HEK293 (cell line): ENCODE data around the gene DIP2C.

Experiments
- CTCF ChIA-PET: fragments of 350-600 bp; formaldehyde crosslinking; extraction: SDS; loops from one replicate; lab custom pipeline; 2021; ENCODE audit warnings: antibody characterized with exemption; lab: Yijun Ruan, JAX
- POLR2A ChIA-PET: fragments of 300-600 bp; formaldehyde crosslinking; extraction: SDS; loops from one replicate; lab custom pipeline; 2020; ENCODE audit warnings: antibody characterized with exemption, inconsistent platforms; lab: Yijun Ruan, JAX
- H3K27ac ChIP-seq: fragments of 200-500 bp; sonication (Bioruptor generic); 2 replicates; pipeline ENCODE4 v1.5.1; 2014; ENCODE audit warnings: low read depth, low read length, control low read depth, inconsistent platforms; ENCODE audit errors: extremely low read depth
- H3K36me3 ChIP-seq, 2 experiments: fragments of 200-500 bp in 1 of 2; sonication (Bioruptor generic) in 1 of 2; 1 replicate in 1 of 2; 2 replicates in 1 of 2; pipeline ENCODE4 v1.5.1; 2014 to 2017; ENCODE audit warnings: inconsistent platforms in 2 of 2, low read length in 2 of 2; ENCODE audit not compliant: control insufficient read depth in 2 of 2, insufficient read depth in 1 of 2
- H3K4me1 ChIP-seq: fragments of 200-500 bp; sonication (Bioruptor generic); 2 replicates; pipeline ENCODE4 v1.5.1; 2014; ENCODE audit warnings: mild to moderate bottlenecking, low read length, inconsistent platforms; ENCODE audit not compliant: control insufficient read depth, insufficient read depth
- H3K4me3 ChIP-seq: 2 replicates; pipeline ENCODE4 v1.5.1; 2011; ENCODE audit warnings: low read depth, mild to moderate bottlenecking, control low read depth, low read length, moderate library complexity
- H3K9me3 ChIP-seq: fragments of 200-500 bp; sonication (Bioruptor generic); 2 replicates; pipeline ENCODE4 v1.5.1; 2014; ENCODE audit warnings: low read depth, low read length, inconsistent platforms; ENCODE audit not compliant: control insufficient read depth, insufficient read depth
- BCL11A ChIP-seq: fragments of 450-650 bp; formaldehyde crosslinking; IDR thresholded peaks from 2 replicates; pipeline ENCODE4 v1.5.1; 2016; ENCODE audit warnings: low read depth, missing biosample characterization, missing genetic modification characterization
- CTCF ChIP-seq: fragments of 450-650 bp; formaldehyde crosslinking; IDR thresholded peaks from 2 replicates; pipeline ENCODE4 v1.5.1; 2016; ENCODE audit warnings: missing biosample characterization, missing genetic modification characterization
- GLI4 ChIP-seq: fragments of 450-650 bp; formaldehyde crosslinking; IDR thresholded peaks from 2 replicates; pipeline ENCODE4 v1.5.1; 2016; ENCODE audit warnings: missing biosample characterization, missing genetic modification characterization
- HOXA7 ChIP-seq: sonication (generic); formaldehyde crosslinking; IDR thresholded peaks from 2 replicates; pipeline ENCODE4 v1.8.1; 2022; ENCODE audit warnings: missing genetic modification reagents, borderline replicate concordance
- HOXD13 ChIP-seq: sonication (generic); formaldehyde crosslinking; IDR thresholded peaks from 2 replicates; pipeline ENCODE4 v1.8.0; 2022; ENCODE audit warnings: missing genetic modification reagents, borderline replicate concordance
- MYNN ChIP-seq: fragments of 450-650 bp; formaldehyde crosslinking; IDR thresholded peaks from 2 replicates; pipeline ENCODE4 v1.5.1; 2016; ENCODE audit warnings: missing biosample characterization, missing genetic modification characterization, borderline replicate concordance
- PRDM2 ChIP-seq: fragments of 450-650 bp; formaldehyde crosslinking; IDR thresholded peaks from 2 replicates; pipeline ENCODE4 v1.5.1; 2016; ENCODE audit warnings: missing biosample characterization, missing genetic modification characterization, borderline replicate concordance
- SCRT1 ChIP-seq: fragments of 450-650 bp; formaldehyde crosslinking; IDR thresholded peaks from 2 replicates; pipeline ENCODE4 v1.5.1; 2016; ENCODE audit warnings: missing biosample characterization, missing genetic modification characterization, borderline replicate concordance
- SCRT2 ChIP-seq: fragments of 450-650 bp; formaldehyde crosslinking; IDR thresholded peaks from 2 replicates; pipeline ENCODE4 v1.5.1; 2016; ENCODE audit warnings: missing biosample characterization, missing genetic modification characterization
- SETDB1 ChIP-seq: IDR thresholded peaks from one replicate; pipeline ENCODE4 v1.6.1; 2017; ENCODE audit warnings: mild to moderate bottlenecking, low read length, moderate library complexity, mixed read lengths; ENCODE audit not compliant: insufficient read length
- SP3 ChIP-seq: fragments of 450-650 bp; formaldehyde crosslinking; IDR thresholded peaks from 2 replicates; pipeline ENCODE4 v1.5.1; 2016; ENCODE audit warnings: missing biosample characterization, missing genetic modification characterization
- ZNF146 ChIP-seq: fragments of 450-650 bp; formaldehyde crosslinking; IDR thresholded peaks from 2 replicates; pipeline ENCODE4 v1.5.1; 2016; ENCODE audit warnings: missing biosample characterization, missing genetic modification characterization
- ZNF202 ChIP-seq: fragments of 450-650 bp; formaldehyde crosslinking; IDR thresholded peaks from 2 replicates; pipeline ENCODE4 v1.5.1; 2016; ENCODE audit warnings: missing biosample characterization, missing genetic modification characterization, borderline replicate concordance
- ZNF404 ChIP-seq: fragments of 450-650 bp; formaldehyde crosslinking; IDR thresholded peaks from 2 replicates; pipeline ENCODE4 v1.5.1; 2017; ENCODE audit warnings: missing biosample characterization, missing genetic modification characterization
- ZNF510 ChIP-seq: fragments of 450-650 bp; formaldehyde crosslinking; IDR thresholded peaks from 2 replicates; pipeline ENCODE4 v1.5.1; 2018; ENCODE audit warnings: mild to moderate bottlenecking, missing genetic modification characterization, missing biosample characterization; ENCODE audit not compliant: insufficient replicate concordance
- ZNF530 ChIP-seq: fragments of 450-650 bp; formaldehyde crosslinking; IDR thresholded peaks from 2 replicates; pipeline ENCODE4 v1.5.1; 2016; ENCODE audit warnings: low read depth, missing biosample characterization, missing genetic modification characterization
- ZNF658 ChIP-seq: fragments of 450-650 bp; formaldehyde crosslinking; IDR thresholded peaks from 2 replicates; pipeline ENCODE4; 2016; ENCODE audit warnings: missing biosample characterization, missing genetic modification characterization
- ZNF670 ChIP-seq: fragments of 450-650 bp; formaldehyde crosslinking; IDR thresholded peaks from 2 replicates; pipeline ENCODE4 v1.5.1; 2016; ENCODE audit warnings: missing biosample characterization, missing genetic modification characterization, low read depth
- ZNF768 ChIP-seq: fragments of 450-650 bp; formaldehyde crosslinking; IDR thresholded peaks from 2 replicates; pipeline ENCODE4 v1.5.1; 2018; ENCODE audit warnings: missing biosample characterization, mild to moderate bottlenecking, missing genetic modification characterization

The DIP2C gene

GRCh38 chr10:565146-565545 is 124.3 kb downstream of the DIP2C start (continued):
- no peak for TF ChIP-seq CTCF
- no peak for TF ChIP-seq GLI4 (tag by site-specific recombination)
- no peak for TF ChIP-seq ZNF202 (tag by site-specific recombination)
- no peak for TF ChIP-seq ZNF768 (tag by site-specific recombination)
- no peak for TF ChIP-seq ZNF658 (tag by site-specific recombination)
- TF ChIP-seq HOXA7 = no peak

- H3K36me3 ChIP-seq = no peaks in the 10 kb centered on the region
- H3K4me3 ChIP-seq = no peak overlapping the region
- no peak overlapping the region for H3K27ac ChIP-seq
- no peaks in the 10 kb centered on the region for H3K9me3 ChIP-seq
- no peaks in the 10 kb centered on the region for H3K4me1 ChIP-seq
- ChIA-PET POLR2A (no interaction called here), CTCF (interaction anchor here (1.0 kb wide), 1 partner anchor 53 kb away, joined by 3 read pairs; no protein-coding TSS in a partner anchor)
- TF ChIP-seq SETDB1 (peak; percentile 49), ZNF670 (no peak), ZNF530 (tag by site-specific recombination) (no peak), ZNF510 (tag by site-specific recombination) (peak; percentile 99), ZNF404 (tag by site-specific recombination) (no peak)
Observed at GRCh38 chr10:563827-564226, 125.6 kb downstream of the DIP2C start.

- no peaks in the 10 kb centered on the region for H3K36me3 ChIP-seq
- no peaks in the 10 kb centered on the region for H3K9me3 ChIP-seq
- POLR2A ChIA-PET = no interaction called here
- H3K4me3 ChIP-seq = no peak overlapping the region
- TF ChIP-seq MYNN (no peak), SP3 (tag by site-specific recombination) (no peak), PRDM2 (tag by site-specific recombination) (no peak), BCL11A (no peak), ZNF768 (tag by site-specific recombination) (no peak), ZNF146 (tag by site-specific recombination) (no peak), HOXD13 (no peak), SCRT1 (peak; percentile 41; the same call in 1 of the 2 replicates), SCRT2 (peak; percentile 95)
- no peak overlapping the region for H3K27ac ChIP-seq
- no peaks in the 10 kb centered on the region; the same call in 1 of the 2 replicates for H3K4me1 ChIP-seq
- CTCF ChIA-PET = no interaction called here
Observed at GRCh38 chr10:562142-562541, 127.3 kb downstream of the DIP2C start.
